HG03575 (cell line): ENCODE measurements around the gene SKOR2.
"Not testable (repeated sequence)": the region's sequence is repeated elsewhere in the genome, so short reads cannot be mapped to it uniquely, and the experiment has no call there.

Experiments used
- ATAC-seq: cut with Tn5 transposase; IDR thresholded peaks from one replicate; pipeline ENCODE4 v1.9.1; 2021; ENCODE audit not compliant: unreplicated experiment, insufficient number of reproducible peaks, low FRiP score; ENCODE audit errors: extremely low read depth

SKOR2 gene

GRCh38 chr18:47163241-47163640, 88.2 kb downstream of the SKOR2 start:
- peak; percentile 53 for ATAC-seq

GRCh38 chr18:47160256-47160655, 91.2 kb downstream of the SKOR2 start:
- no peak for ATAC-seq

DNA sequence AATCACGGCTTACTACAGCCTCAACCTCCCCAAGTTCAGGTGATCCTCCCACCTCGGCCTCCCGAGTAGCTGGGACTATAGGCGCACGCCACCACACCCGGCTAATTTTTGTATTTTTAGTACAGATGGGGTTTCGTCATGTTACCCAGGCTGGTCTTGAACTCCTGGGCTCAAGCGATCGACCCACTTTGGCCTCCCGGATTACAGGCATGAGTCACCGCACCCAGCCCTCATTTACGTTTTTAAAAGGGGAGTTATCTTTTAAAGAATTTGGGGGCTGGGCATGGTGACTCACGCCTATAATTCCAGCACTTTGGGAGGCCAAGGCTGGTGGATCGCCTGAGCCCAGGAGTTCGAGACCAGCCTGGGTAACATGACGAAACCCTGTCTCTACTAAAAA, 93.1 kb downstream of the SKOR2 start:
- ATAC-seq, result not testable (repeated sequence)
